Neural cell (in vitro differentiated cells): ENCODE measurements around the gene ACAN.

ENCODE experiments used
- EP300 ChIP-seq: fragments of 450-650 bp; conservative IDR thresholded peaks from 2 replicates; pipeline ENCODE4 v1.6.1; 2014; ENCODE audit warnings: antibody characterized with exemption, mild to moderate bottlenecking, moderate library complexity; ENCODE audit not compliant: poor library complexity, severe bottlenecking
- EZH2 ChIP-seq: fragments of 200-600, 300-800 bp; shearing (Covaris generic), sonication (generic); IDR thresholded peaks from 2 replicates; pipeline ENCODE4 v1.6.1; 2014; ENCODE audit warnings: antibody characterized with exemption, low read length, borderline replicate concordance, mild to moderate bottlenecking; ENCODE audit not compliant: insufficient read depth, poor library complexity, severe bottlenecking
- POLR2AphosphoS5 ChIP-seq: IDR thresholded peaks from 2 replicates; pipeline ENCODE4 v1.6.1; 2012
- RAD21 ChIP-seq: fragments of 450-650 bp; conservative IDR thresholded peaks from 2 replicates; pipeline ENCODE4 v1.6.1; 2014; ENCODE audit warnings: antibody characterized with exemption, mild to moderate bottlenecking, moderate library complexity
- SMC3 ChIP-seq: fragments of 450-650 bp; conservative IDR thresholded peaks from 2 replicates; pipeline ENCODE4 v1.6.1; 2014; ENCODE audit warnings: antibody characterized with exemption, mild to moderate bottlenecking, moderate library complexity; ENCODE audit not compliant: poor library complexity
- TF ChIP-seq, protein P1 (sequence below): fragments of 450-650 bp; IDR thresholded peaks from 2 replicates; pipeline ENCODE4 v1.5.1; 2014; ENCODE audit warnings: antibody characterized with exemption, mild to moderate bottlenecking, moderate library complexity; ENCODE audit not compliant: poor library complexity, severe bottlenecking

DNA sequence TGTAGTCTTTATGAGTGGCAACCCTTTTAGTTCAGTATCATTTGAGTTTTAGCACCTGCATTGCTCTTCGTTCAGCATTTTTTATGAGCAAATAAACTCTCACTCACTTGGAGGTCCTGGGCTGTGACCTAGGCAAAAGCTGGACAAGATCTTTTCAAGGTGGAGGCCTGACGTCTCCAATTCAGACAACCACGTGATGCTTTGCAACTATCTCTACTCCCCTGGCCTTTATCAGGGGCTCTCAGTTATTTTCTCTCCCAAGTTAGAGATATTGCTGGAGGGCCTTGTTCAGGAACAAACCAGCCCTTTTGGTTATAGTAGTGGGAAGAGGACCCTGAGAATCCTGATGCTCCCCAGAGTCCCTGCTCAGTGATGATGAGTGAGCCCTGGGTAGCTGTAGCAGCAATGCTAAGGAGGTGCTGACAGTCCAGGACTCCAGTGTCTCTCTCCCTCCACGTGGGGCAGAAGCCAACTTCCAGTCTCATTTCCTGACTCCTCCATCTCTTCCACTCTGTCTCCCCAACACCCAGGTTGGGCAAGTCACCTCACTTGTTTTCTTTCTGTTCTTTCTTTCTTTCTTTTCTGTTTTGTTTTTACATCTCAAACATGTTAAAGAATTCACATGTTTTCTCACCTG is 61.7 kb downstream of the ACAN start:
- TF ChIP-seq, protein P1, sequence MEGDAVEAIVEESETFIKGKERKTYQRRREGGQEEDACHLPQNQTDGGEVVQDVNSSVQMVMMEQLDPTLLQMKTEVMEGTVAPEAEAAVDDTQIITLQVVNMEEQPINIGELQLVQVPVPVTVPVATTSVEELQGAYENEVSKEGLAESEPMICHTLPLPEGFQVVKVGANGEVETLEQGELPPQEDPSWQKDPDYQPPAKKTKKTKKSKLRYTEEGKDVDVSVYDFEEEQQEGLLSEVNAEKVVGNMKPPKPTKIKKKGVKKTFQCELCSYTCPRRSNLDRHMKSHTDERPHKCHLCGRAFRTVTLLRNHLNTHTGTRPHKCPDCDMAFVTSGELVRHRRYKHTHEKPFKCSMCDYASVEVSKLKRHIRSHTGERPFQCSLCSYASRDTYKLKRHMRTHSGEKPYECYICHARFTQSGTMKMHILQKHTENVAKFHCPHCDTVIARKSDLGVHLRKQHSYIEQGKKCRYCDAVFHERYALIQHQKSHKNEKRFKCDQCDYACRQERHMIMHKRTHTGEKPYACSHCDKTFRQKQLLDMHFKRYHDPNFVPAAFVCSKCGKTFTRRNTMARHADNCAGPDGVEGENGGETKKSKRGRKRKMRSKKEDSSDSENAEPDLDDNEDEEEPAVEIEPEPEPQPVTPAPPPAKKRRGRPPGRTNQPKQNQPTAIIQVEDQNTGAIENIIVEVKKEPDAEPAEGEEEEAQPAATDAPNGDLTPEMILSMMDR: no peak
- TF ChIP-seq EP300 (no peak), SMC3 (no peak), POLR2AphosphoS5 (no peak), EZH2 (no peak), RAD21 (no peak)
